ENCODE results near the gene ANKRD11.

DNA sequence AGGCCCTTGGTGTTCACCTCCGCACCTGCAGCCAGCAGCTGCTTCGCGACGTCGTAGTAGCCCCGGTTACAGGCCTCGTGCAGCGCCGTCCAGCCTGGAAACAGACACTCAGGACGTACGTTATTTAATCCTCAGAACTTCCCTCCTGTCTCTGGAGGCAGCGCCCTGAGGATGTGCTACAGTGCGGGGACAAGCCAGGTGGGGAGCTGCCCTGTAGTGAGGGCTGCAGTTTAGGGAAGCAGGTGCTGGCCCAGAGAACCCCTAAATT lies 201.8 kb downstream of the ANKRD11 start:
- TF ChIP-seq SMC3 (conservative IDR thresholded peaks at IDR 0.05; ENCODE audit: poor library complexity) (no peak), POLR2AphosphoS5 (IDR thresholded peaks at IDR 0.05) (no peak)
- TF ChIP-seq, protein P1, sequence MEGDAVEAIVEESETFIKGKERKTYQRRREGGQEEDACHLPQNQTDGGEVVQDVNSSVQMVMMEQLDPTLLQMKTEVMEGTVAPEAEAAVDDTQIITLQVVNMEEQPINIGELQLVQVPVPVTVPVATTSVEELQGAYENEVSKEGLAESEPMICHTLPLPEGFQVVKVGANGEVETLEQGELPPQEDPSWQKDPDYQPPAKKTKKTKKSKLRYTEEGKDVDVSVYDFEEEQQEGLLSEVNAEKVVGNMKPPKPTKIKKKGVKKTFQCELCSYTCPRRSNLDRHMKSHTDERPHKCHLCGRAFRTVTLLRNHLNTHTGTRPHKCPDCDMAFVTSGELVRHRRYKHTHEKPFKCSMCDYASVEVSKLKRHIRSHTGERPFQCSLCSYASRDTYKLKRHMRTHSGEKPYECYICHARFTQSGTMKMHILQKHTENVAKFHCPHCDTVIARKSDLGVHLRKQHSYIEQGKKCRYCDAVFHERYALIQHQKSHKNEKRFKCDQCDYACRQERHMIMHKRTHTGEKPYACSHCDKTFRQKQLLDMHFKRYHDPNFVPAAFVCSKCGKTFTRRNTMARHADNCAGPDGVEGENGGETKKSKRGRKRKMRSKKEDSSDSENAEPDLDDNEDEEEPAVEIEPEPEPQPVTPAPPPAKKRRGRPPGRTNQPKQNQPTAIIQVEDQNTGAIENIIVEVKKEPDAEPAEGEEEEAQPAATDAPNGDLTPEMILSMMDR (IDR thresholded peaks at IDR 0.05; ENCODE audit: poor library complexity, severe bottlenecking) = no peak
